GM12878 (cell line): Measurements from ENCODE around the gene AP3M1. TPM values are rescaled to one million over a fixed set of nuclear protein-coding genes. Genes with fewer than 3 reads are reported as not detected.
A peak's percentile ranks its signal among the peaks of the same experiment; 100 is the strongest.

ENCODE experiments used
- ATAC-seq: fragments of 200-7000 bp; cut with Tn5 transposase; 3 replicates; pipeline ENCODE4 v1.9.1; 2020; ENCODE audit warnings: mild to moderate bottlenecking, moderate library complexity
- BruUV-seq: library from RNA; stranded (reverse); fragments of 400-500 nt; replicated peaks from 2 replicates; lab custom pipeline; 2021; lab: Mats Ljungman, UMichigan
- CTCF ChIA-PET: fragments of 300-600 bp; sonication (Branson Sonifier 250); formaldehyde crosslinking; extraction: SDS; loops from one replicate; lab custom pipeline; 2021; ENCODE audit warnings: inconsistent platforms; lab: Yijun Ruan, JAX
- POLR2A ChIA-PET: fragments of 350-600 bp; formaldehyde crosslinking; extraction: SDS; loops from one replicate; lab custom pipeline; 2021; ENCODE audit warnings: inconsistent platforms; lab: Charles Lee
- RAD21 ChIA-PET: fragments of 300-600 bp; sonication (Branson Sonifier 250); formaldehyde crosslinking; loops from one replicate; lab custom pipeline; 2023; ENCODE audit warnings: antibody characterized with exemption; ENCODE audit not compliant: unreplicated experiment; lab: Charles Lee
- SMC1A ChIA-PET: fragments of 300-600 bp; sonication (Branson Sonifier 250); formaldehyde crosslinking; loops from one replicate; lab custom pipeline; 2023; ENCODE audit not compliant: unreplicated experiment, uncharacterized antibody; lab: Charles Lee
- DNase-seq: peaks from one replicate; pipeline ENCODE4 v3.0.0-alpha.2; 2011; ENCODE audit warnings: low read depth, low spot score
- FAIRE-seq: peaks from 3 replicates; lab custom pipeline; 2011; peaks lifted over from hg19 to GRCh38; lab: Jason Lieb, UNC
- H2AFZ ChIP-seq: 2 replicates; pipeline ENCODE4 v1.6.0; 2011; ENCODE audit warnings: low read depth, low read length, control low read depth; ENCODE audit not compliant: control insufficient read depth
- H3K27ac ChIP-seq: 2 replicates; pipeline ENCODE4 v1.5.1; 2011; ENCODE audit warnings: control low read depth; ENCODE audit not compliant: control insufficient read depth, insufficient read depth
- H3K27me3 ChIP-seq, 2 experiments: replicated peaks in 1 of 2; 2 replicates each; pipeline versions ENCODE4 v1.6.0 to v1.6.1; 2011; ENCODE audit warnings: low read length in 1 of 2; ENCODE audit not compliant: control insufficient read depth in 2 of 2, insufficient read depth in 2 of 2
- H3K36me3 ChIP-seq, 2 experiments: 2 replicates each; pipeline ENCODE4 v1.5.1; 2011; ENCODE audit warnings: low read length in 1 of 2; ENCODE audit not compliant: control insufficient read depth in 2 of 2, insufficient read depth in 2 of 2
- H3K4me1 ChIP-seq: 2 replicates; pipeline ENCODE4 v1.6.1; 2011; ENCODE audit warnings: mild to moderate bottlenecking, low read length, moderate library complexity, mixed read lengths; ENCODE audit not compliant: control insufficient read depth, insufficient read depth
- H3K4me2 ChIP-seq: 2 replicates; pipeline ENCODE4 v1.6.0; 2011; ENCODE audit warnings: control low read depth; ENCODE audit not compliant: control insufficient read depth, insufficient read depth
- H3K4me3 ChIP-seq: fragments of 200-600 bp; sonication (generic); 2 replicates; pipeline ENCODE4 v1.5.1; 2016
- H3K79me2 ChIP-seq: 2 replicates; pipeline ENCODE4 v1.6.0; 2011; ENCODE audit warnings: low read length; ENCODE audit not compliant: control insufficient read depth, insufficient read depth
- H3K9ac ChIP-seq: 2 replicates; pipeline ENCODE4 v1.8.0; 2011; ENCODE audit warnings: low read length, control low read depth, mixed read lengths; ENCODE audit not compliant: control insufficient read depth, insufficient read depth
- H3K9me3 ChIP-seq: replicated peaks from 3 replicates; pipeline ENCODE4 v1.5.1; 2011; ENCODE audit warnings: mild to moderate bottlenecking, low read length; ENCODE audit not compliant: control insufficient read depth, insufficient read depth
- H4K20me1 ChIP-seq: 2 replicates; pipeline ENCODE4 v1.6.0; 2011; ENCODE audit not compliant: control insufficient read depth, insufficient read depth
- BHLHE40 ChIP-seq, 2 experiments: fragments of 450-650 bp in 1 of 2; IDR thresholded peaks; 2 replicates each; pipeline ENCODE4 v1.6.1; 2011 to 2017; ENCODE audit warnings: low read depth in 2 of 2, borderline replicate concordance in 1 of 2, improper control_type of control experiment in 1 of 2, low read length in 1 of 2, mild to moderate bottlenecking in 1 of 2
- EGR1 ChIP-seq, 2 experiments: IDR thresholded peaks; 1 replicate in 1 of 2; 2 replicates in 1 of 2; pipeline ENCODE4 v1.6.1; 2011 to 2012; ENCODE audit warnings: low read depth in 2 of 2, low read length in 2 of 2, borderline replicate concordance in 1 of 2, mild to moderate bottlenecking in 1 of 2, moderate library complexity in 1 of 2
- FOS ChIP-seq: IDR thresholded peaks from 3 replicates; pipeline ENCODE4 v1.6.1; 2011; ENCODE audit warnings: borderline replicate concordance; ENCODE audit not compliant: insufficient read length; ENCODE audit errors: extremely low read depth
- IKZF1 ChIP-seq: fragments of 450-650 bp; conservative IDR thresholded peaks from 2 replicates; pipeline ENCODE4 v1.6.1; 2017; ENCODE audit warnings: antibody characterized with exemption, mild to moderate bottlenecking
- JUNB ChIP-seq: IDR thresholded peaks from 2 replicates; pipeline ENCODE4 v1.6.1; 2016; ENCODE audit warnings: antibody characterized with exemption, mild to moderate bottlenecking
- PML ChIP-seq: IDR thresholded peaks from 2 replicates; pipeline ENCODE4 v1.6.1; 2012; ENCODE audit warnings: low read length, inconsistent platforms
- POU2F2 ChIP-seq: IDR thresholded peaks from 3 replicates; pipeline ENCODE4 v1.6.1; 2011; ENCODE audit warnings: low read depth, mild to moderate bottlenecking, low read length, borderline replicate concordance
- TARDBP ChIP-seq: IDR thresholded peaks from 2 replicates; pipeline ENCODE4 v1.6.1; 2016; ENCODE audit warnings: borderline replicate concordance
- TCF12 ChIP-seq: IDR thresholded peaks from 2 replicates; pipeline ENCODE4 v1.6.1; 2011; ENCODE audit warnings: low read depth, mild to moderate bottlenecking, low read length
- ZNF207 ChIP-seq: fragments of 450-650 bp; IDR thresholded peaks from 2 replicates; pipeline ENCODE4 v1.6.1; 2014; ENCODE audit warnings: antibody characterized with exemption, mild to moderate bottlenecking, borderline replicate concordance
- WGBS: methylation state at CpG from one replicate; pipeline ENCODE4 v1.1.6; 2016; ENCODE audit warnings: low lambda C conversion rate; ENCODE audit not compliant: insufficient replicate concordance, insufficient coverage; ENCODE audit errors: missing lambda C conversion rate; 5-methylcytosine and 5-hydroxymethylcytosine counted together
- in situ Hi-C: fragments of 300-500 bp; cut with MboI; formaldehyde crosslinking; loops from 9 replicates; pipeline ENCODE4 v1.14.3; 2018; ENCODE audit warnings: mixed read lengths
- intact Hi-C: fragments of 100-400 bp; cut with micrococcal nuclease; formaldehyde crosslinking; loops from one replicate; pipeline ENCODE4 v1.14.2; 2022; ENCODE audit not compliant: unreplicated experiment
- polyA plus RNA-seq, 11 experiments: library from polyadenylated mRNA; depleted of rRNA in 4 of 11; unstranded in 6 of 11; stranded (reverse) in 5 of 11; fragments of >200 nt; fragmentation: Nextera tagmentation in 4 of 11; fragmentation: Illumina TruSeq in 1 of 11; extraction: Ambion mirVana in 4 of 11; extraction: Trizol in 1 of 11; gene quantifications; 1 replicate in 1 of 11; 2 replicates in 10 of 11; pipeline versions ENCODE4 v1.2.1 to v1.2.3, GENCODE V29; 2011 to 2016; ENCODE audit warnings: inconsistent platforms in 2 of 11, missing spikeins in 2 of 11, low read depth in 1 of 11
- total RNA-seq, 4 experiments: library from RNA; depleted of rRNA in 3 of 4; stranded (reverse); fragments of >200 nt in 3 of 4; fragmentation: Illumina TruSeq in 1 of 4; extraction: Trizol in 1 of 4; gene quantifications; 2 replicates each; pipeline versions ENCODE4 v1.2.1 to v1.2.3, GENCODE V29; 2013 to 2021
- TF ChIP-seq, protein P1 (sequence below): fragments of 450-650 bp; IDR thresholded peaks from 2 replicates; pipeline ENCODE4 v1.6.1; 2016; ENCODE audit warnings: mild to moderate bottlenecking, moderate library complexity, borderline replicate concordance

Gene AP3M1
- total and polyA plus RNA-seq, 10 of the 15 experiments (the other 5 are each of a cell fraction or from before 2014, with no cell fraction given): 22.1 to 83.4 (median 47.7) TPM

DNA sequence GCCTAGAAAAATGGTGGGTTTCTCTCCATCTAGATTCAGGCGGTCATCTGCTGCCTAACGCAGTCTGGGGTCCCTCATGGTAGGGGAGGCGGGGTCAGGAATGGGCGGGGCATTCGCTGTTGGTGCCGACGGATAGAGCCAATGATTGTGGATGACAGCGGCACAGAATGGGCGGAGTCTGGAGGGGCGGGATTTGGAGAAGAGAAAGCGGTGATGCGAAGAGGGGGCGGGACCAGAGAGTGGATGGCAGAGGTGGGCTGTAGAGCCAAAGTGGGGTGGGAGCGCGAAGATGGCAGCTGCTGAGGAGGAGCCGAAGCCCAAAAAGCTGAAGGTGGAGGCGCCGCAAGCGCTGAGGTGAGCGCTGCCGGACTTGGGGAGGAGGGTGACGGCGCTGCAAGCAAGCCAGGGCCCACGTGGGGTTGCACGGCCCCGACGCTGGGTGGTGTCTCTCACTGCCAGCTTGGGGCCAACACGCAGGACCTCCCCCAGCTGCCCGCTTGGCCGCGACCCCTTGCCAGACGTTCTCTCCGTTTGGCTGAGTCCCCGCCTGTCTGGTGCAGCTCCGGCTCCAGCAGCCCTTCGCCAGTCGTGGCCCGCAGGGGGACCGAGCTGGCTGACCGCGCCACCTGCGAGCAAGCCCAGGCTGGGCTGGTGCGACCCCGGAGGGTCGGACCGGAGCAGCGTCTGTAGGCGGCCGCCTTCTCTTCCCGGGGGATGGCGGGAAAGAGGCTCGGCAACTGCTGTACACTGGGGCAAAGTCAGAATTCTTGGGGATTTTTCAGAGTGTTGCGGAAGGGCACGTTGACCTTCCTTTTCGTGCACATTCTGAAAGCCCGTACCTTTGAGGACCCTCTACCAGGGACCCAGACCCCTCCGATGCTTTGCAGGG lies 606 bp upstream of the AP3M1 start, which contains the start of gene ADK:
Gene ADK (plus strand): TSS at position 232 of the 889 bp plus-strand sequence. CDS start 58 bp downstream, at position 290.
- FAIRE-seq: peak; percentile 84
- under 1% methylated on average over 57 of the region's 57 CpGs for WGBS
- TSS peak; percentile 69 for BruUV-seq
- TF ChIP-seq FOS (no peak), PML (0 out of 2 replicates have a peak, but pooled peaks have one; percentile 20), TARDBP (no peak), BHLHE40 (IDR thresholded peaks at IDR 0.05; ENCODE audit: borderline replicate concordance in 1 of 2, low read depth in 2 of 2, low read length in 1 of 2) (peak in 1 of 2 experiments; percentile 47; a peak in 1 of 4 replicates), EGR1 (IDR thresholded peaks at IDR 0.05; ENCODE audit: borderline replicate concordance in 1 of 2, low read depth in 2 of 2, low read length in 2 of 2) (peak in 1 of 2 experiments; percentile 11; a peak in 1 of 3 replicates), JUNB (no peak), ZNF207 (no peak), IKZF1 (peak; percentile 41), POU2F2 (peak; percentile 6; the same call in 1 of the 3 replicates), TCF12 (peak; percentile 18; the same call in 1 of the 2 replicates)
- TF ChIP-seq, protein P1, sequence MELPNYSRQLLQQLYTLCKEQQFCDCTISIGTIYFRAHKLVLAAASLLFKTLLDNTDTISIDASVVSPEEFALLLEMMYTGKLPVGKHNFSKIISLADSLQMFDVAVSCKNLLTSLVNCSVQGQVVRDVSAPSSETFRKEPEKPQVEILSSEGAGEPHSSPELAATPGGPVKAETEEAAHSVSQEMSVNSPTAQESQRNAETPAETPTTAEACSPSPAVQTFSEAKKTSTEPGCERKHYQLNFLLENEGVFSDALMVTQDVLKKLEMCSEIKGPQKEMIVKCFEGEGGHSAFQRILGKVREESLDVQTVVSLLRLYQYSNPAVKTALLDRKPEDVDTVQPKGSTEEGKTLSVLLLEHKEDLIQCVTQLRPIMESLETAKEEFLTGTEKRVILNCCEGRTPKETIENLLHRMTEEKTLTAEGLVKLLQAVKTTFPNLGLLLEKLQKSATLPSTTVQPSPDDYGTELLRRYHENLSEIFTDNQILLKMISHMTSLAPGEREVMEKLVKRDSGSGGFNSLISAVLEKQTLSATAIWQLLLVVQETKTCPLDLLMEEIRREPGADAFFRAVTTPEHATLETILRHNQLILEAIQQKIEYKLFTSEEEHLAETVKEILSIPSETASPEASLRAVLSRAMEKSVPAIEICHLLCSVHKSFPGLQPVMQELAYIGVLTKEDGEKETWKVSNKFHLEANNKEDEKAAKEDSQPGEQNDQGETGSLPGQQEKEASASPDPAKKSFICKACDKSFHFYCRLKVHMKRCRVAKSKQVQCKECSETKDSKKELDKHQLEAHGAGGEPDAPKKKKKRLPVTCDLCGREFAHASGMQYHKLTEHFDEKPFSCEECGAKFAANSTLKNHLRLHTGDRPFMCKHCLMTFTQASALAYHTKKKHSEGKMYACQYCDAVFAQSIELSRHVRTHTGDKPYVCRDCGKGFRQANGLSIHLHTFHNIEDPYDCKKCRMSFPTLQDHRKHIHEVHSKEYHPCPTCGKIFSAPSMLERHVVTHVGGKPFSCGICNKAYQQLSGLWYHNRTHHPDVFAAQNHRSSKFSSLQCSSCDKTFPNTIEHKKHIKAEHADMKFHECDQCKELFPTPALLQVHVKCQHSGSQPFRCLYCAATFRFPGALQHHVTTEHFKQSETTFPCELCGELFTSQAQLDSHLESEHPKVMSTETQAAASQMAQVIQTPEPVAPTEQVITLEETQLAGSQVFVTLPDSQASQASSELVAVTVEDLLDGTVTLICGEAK: no peak

More for the DNA sequence above, 606 bp upstream of the AP3M1 start, which contains the start of gene ADK:
- ChIA-PET POLR2A (interaction anchor here (0.5 to 2.3 kb wide), 12 partner anchors 9 to 95 kb away, joined by 3 to 12 read pairs (median 4); no protein-coding TSS in a partner anchor), RAD21 (interaction anchor here (1.0 to 2.6 kb wide), 9 partner anchors 15 to 93 kb away, joined by 3 to 19 read pairs (median 5); no protein-coding TSS in a partner anchor), SMC1A (interaction anchor here (0.9 to 5.8 kb wide), 10 partner anchors 14 to 83 kb away, joined by 3 to 39 read pairs (median 6); no protein-coding TSS in a partner anchor), CTCF (interaction anchor here (0.7 to 3.4 kb wide), 12 partner anchors 13 to 1084 kb away, joined by 3 to 29 read pairs (median 4); partner anchors contain the start of gene COMTD1)
- Histone ChIP-seq H3K79me2 (peaks cover 84% of the 10 kb centered on the region), H3K4me1 (peaks cover 11% of the 10 kb centered on the region; the same call in 1 of the 2 replicates), H3K27ac (peak within 1 kb of the TSS; percentile 99), H3K9ac (peak within 1 kb of the TSS; percentile 99), H4K20me1 (no peaks in the 10 kb centered on the region), H3K4me3 (peak within 1 kb of the TSS; percentile 97), H3K36me3 (no peaks in the 10 kb centered on the region; a peak in 1 of 4 replicates), H2AFZ (peak within 1 kb of the TSS; percentile 98), H3K27me3 (no peaks in the 10 kb centered on the region), H3K4me2 (peak within 1 kb of the TSS; percentile 93), H3K9me3 (no peaks in the 10 kb centered on the region)
- intact Hi-C loops: loop anchor here (10.0 kb wide), 1 partner anchor 674 kb away; the partner anchor contains the start of gene KAT6B
- ATAC-seq: peak; percentile 92
- peak; percentile 97 for DNase-seq
- in situ Hi-C loops: no loop called here
